MM.1S (cell line): ENCODE data around the gene SYT2.

ENCODE experiments used
- DNase-seq: peaks from one replicate; pipeline ENCODE4 v3.0.0-alpha.2; 2015
- H2AFZ ChIP-seq: fragments of 300-600 bp; sonication (generic); 2 replicates; pipeline ENCODE4 v1.6.0; 2016; ENCODE audit warnings: antibody characterized with exemption, low read length
- H3F3A ChIP-seq: fragments of 300-600 bp; sonication (generic); 2 replicates; pipeline ENCODE4 v1.6.1; 2016; ENCODE audit warnings: mild to moderate bottlenecking, antibody characterized with exemption, low read length, moderate library complexity, mixed read lengths; ENCODE audit not compliant: insufficient read depth
- H3K27ac ChIP-seq: fragments of 300-600 bp; sonication (generic); 2 replicates; pipeline ENCODE4 v1.5.1; 2016; ENCODE audit warnings: mild to moderate bottlenecking, low read length
- H3K27me3 ChIP-seq: fragments of 300-600 bp; sonication (generic); replicated peaks from 2 replicates; pipeline ENCODE4 v1.6.0; 2016; ENCODE audit warnings: low read length; ENCODE audit not compliant: insufficient read depth
- H3K36me3 ChIP-seq: fragments of 300-600 bp; sonication (generic); replicated peaks from 2 replicates; pipeline ENCODE4 v1.6.1; 2016; ENCODE audit warnings: mild to moderate bottlenecking, low read length, mixed read lengths; ENCODE audit not compliant: insufficient read depth
- H3K4me1 ChIP-seq: fragments of 300-600 bp; sonication (generic); 2 replicates; pipeline ENCODE4 v1.6.1; 2016; ENCODE audit warnings: low read length, mixed read lengths
- H3K4me2 ChIP-seq: fragments of 300-600 bp; sonication (generic); 2 replicates; pipeline ENCODE4 v1.6.0; 2016; ENCODE audit warnings: low read depth, low read length
- H3K4me3 ChIP-seq: fragments of 300-600 bp; sonication (generic); 2 replicates; pipeline ENCODE4 v1.5.1; 2016; ENCODE audit warnings: low read length, mixed read lengths
- H3K79me2 ChIP-seq: fragments of 300-600 bp; sonication (generic); 2 replicates; pipeline ENCODE4 v1.6.1; 2016; ENCODE audit warnings: mixed run types, low read length, mixed read lengths
- H3K9ac ChIP-seq: fragments of 300-600 bp; sonication (generic); 2 replicates; pipeline ENCODE4 v1.6.1; 2016; ENCODE audit warnings: low read length, mixed read lengths
- H3K9me2 ChIP-seq: fragments of 300-600 bp; sonication (generic); replicated peaks from 2 replicates; pipeline ENCODE4 v1.6.1; 2016; ENCODE audit warnings: mild to moderate bottlenecking, low read length, mixed read lengths; ENCODE audit not compliant: insufficient read depth
- H3K9me3 ChIP-seq: fragments of 300-600 bp; sonication (generic); replicated peaks from 2 replicates; pipeline ENCODE4 v1.6.1; 2016; ENCODE audit warnings: mild to moderate bottlenecking, low read length, mixed read lengths; ENCODE audit not compliant: insufficient read depth
- H4K20me1 ChIP-seq: fragments of 300-600 bp; sonication (generic); 2 replicates; pipeline ENCODE4 v1.6.1; 2016; ENCODE audit warnings: mild to moderate bottlenecking, low read length, moderate library complexity, mixed read lengths; ENCODE audit not compliant: insufficient read depth
- CTCF ChIP-seq: fragments of 300-600 bp; sonication (generic); IDR thresholded peaks from 2 replicates; pipeline ENCODE4 v1.5.1; 2016; ENCODE audit warnings: antibody characterized with exemption, low read length, mixed read lengths
- EZH2 ChIP-seq: fragments of 300-600 bp; sonication (generic); optimal IDR thresholded peaks from 2 replicates; pipeline ENCODE3; 2017; ENCODE audit warnings: low read depth, mild to moderate bottlenecking, antibody characterized with exemption, low read length, mixed read lengths
- EZH2phosphoT487 ChIP-seq: fragments of 300-600 bp; sonication (generic); IDR thresholded peaks from 2 replicates; pipeline ENCODE4 v1.6.1; 2018; ENCODE audit warnings: antibody characterized with exemption, low read length

Gene SYT2

GRCh38 chr1:202648605-202649226 is 61.5 kb downstream of the SYT2 start:
- no peak for TF ChIP-seq EZH2phosphoT487
- no peak for TF ChIP-seq CTCF
- no peak for TF ChIP-seq EZH2
- no peak overlapping the region for H3K4me3 ChIP-seq
- no peaks in the 10 kb centered on the region for H3K79me2 ChIP-seq
- no peak overlapping the region for H3K9ac ChIP-seq
- no peak overlapping the region for H3K27ac ChIP-seq
- H3K27me3 ChIP-seq, result peaks cover 48% of the 10 kb centered on the region
- no peak overlapping the region for H3K4me2 ChIP-seq
- H3F3A ChIP-seq, result no peaks in the 10 kb centered on the region
- no peaks in the 10 kb centered on the region for H3K9me3 ChIP-seq
- no peak overlapping the region for H2AFZ ChIP-seq
- H3K4me1 ChIP-seq, result no peaks in the 10 kb centered on the region
- no peaks in the 10 kb centered on the region for H4K20me1 ChIP-seq
- no peak for DNase-seq
- H3K9me2 ChIP-seq, result no peaks in the 10 kb centered on the region
- H3K36me3 ChIP-seq, result no peaks in the 10 kb centered on the region

GRCh38 chr1:202645097-202645476 is 65.2 kb downstream of the SYT2 start:
- no peak overlapping the region for H3K9ac ChIP-seq
- no peak for DNase-seq
- no peak overlapping the region for H2AFZ ChIP-seq
- TF ChIP-seq EZH2 (no peak), CTCF (no peak), EZH2phosphoT487 (no peak)
- no peak overlapping the region for H3K27ac ChIP-seq
- no peaks in the 10 kb centered on the region for H3K9me2 ChIP-seq
- H3K9me3 ChIP-seq, result no peaks in the 10 kb centered on the region
- H3K36me3 ChIP-seq, result no peaks in the 10 kb centered on the region
- H3K27me3 ChIP-seq, result peaks cover 74% of the 10 kb centered on the region
- H3K4me1 ChIP-seq, result no peaks in the 10 kb centered on the region
- H3F3A ChIP-seq, result no peaks in the 10 kb centered on the region
- no peaks in the 10 kb centered on the region for H4K20me1 ChIP-seq
- no peak overlapping the region for H3K4me2 ChIP-seq
- no peak overlapping the region for H3K4me3 ChIP-seq
- no peaks in the 10 kb centered on the region for H3K79me2 ChIP-seq

- Histone ChIP-seq H3K9me3 (no peaks in the 10 kb centered on the region), H3K79me2 (no peaks in the 10 kb centered on the region), H3K4me3 (no peak overlapping the region), H3K36me3 (no peaks in the 10 kb centered on the region), H3K27me3 (peaks cover 76% of the 10 kb centered on the region), H3K27ac (no peak overlapping the region), H3K9ac (no peak overlapping the region), H3K4me2 (no peak overlapping the region), H3F3A (no peaks in the 10 kb centered on the region), H3K9me2 (no peaks in the 10 kb centered on the region), H4K20me1 (no peaks in the 10 kb centered on the region), H2AFZ (no peak overlapping the region), H3K4me1 (no peaks in the 10 kb centered on the region)
- TF ChIP-seq EZH2phosphoT487 (no peak), CTCF (no peak), EZH2 (no peak)
- no peak for DNase-seq
Measured at GRCh38 chr1:202644219-202645096, 65.8 kb downstream of the SYT2 start.
